WERI-Rb-1 (cell line): ENCODE measurements around the gene EDDM13.

Experiments
- DNase-seq: peaks from one replicate; pipeline ENCODE4 v3.0.0-alpha.2; 2020
- H3K27ac ChIP-seq: fragments of 250-450 bp; sonication (Bioruptor Pico); 2 replicates; pipeline ENCODE4 v1.5.1; 2020; ENCODE audit warnings: mild to moderate bottlenecking, moderate library complexity
- H3K27me3 ChIP-seq: fragments of 250-450 bp; sonication (Bioruptor Pico); 2 replicates; pipeline ENCODE4 v1.5.1; 2021; ENCODE audit warnings: mild to moderate bottlenecking, low read depth, moderate library complexity; ENCODE audit not compliant: insufficient read depth, severe bottlenecking
- H3K36me3 ChIP-seq: fragments of 250-450 bp; sonication (Bioruptor Pico); 2 replicates; pipeline ENCODE4 v1.5.1; 2020; ENCODE audit warnings: mild to moderate bottlenecking, moderate library complexity
- H3K4me3 ChIP-seq: 2 replicates; pipeline ENCODE4 v1.5.1; 2011; ENCODE audit warnings: low read depth, mild to moderate bottlenecking, control low read depth, low read length
- H3K9me3 ChIP-seq: fragments of 250-450 bp; sonication (Bioruptor Pico); 2 replicates; pipeline ENCODE4 v1.5.1; 2021; ENCODE audit warnings: mild to moderate bottlenecking, moderate library complexity; ENCODE audit not compliant: severe bottlenecking
- CTCF ChIP-seq: IDR thresholded peaks from 2 replicates; pipeline ENCODE4 v1.5.1; 2011; ENCODE audit warnings: low read depth, mild to moderate bottlenecking, control low read depth, inconsistent platforms, low read length

The EDDM13 gene

DNA sequence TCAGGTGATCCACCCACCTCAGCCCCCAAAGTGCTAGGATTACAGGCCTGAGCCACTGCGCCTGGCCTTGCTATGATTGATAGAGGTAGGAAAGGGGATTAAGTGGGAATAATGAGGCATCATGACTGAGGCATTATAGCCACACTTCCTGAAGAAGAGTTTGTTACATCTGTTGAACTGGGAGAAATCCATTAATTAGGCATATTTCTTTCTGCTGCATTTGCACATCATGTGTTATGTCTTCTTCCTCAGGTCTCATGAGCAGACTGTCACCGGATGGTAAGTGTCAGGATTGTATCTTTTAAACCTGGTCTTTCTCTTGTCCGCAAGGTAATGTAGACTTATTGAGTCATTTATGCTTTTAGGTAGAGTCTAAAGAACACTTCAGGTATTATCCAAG, 12.2 kb downstream of the EDDM13 start:
- Histone ChIP-seq H3K4me3 (no peak overlapping the region), H3K27me3 (no peaks in the 10 kb centered on the region), H3K27ac (no peak overlapping the region), H3K36me3 (no peaks in the 10 kb centered on the region), H3K9me3 (no peaks in the 10 kb centered on the region)
- TF ChIP-seq CTCF: no peak
- peak; percentile 24 for DNase-seq

GRCh38 chr19:56290104-56290503, 17.6 kb downstream of the EDDM13 start:
- Histone ChIP-seq H3K27ac (no peak overlapping the region), H3K36me3 (no peaks in the 10 kb centered on the region), H3K4me3 (no peak overlapping the region), H3K9me3 (no peaks in the 10 kb centered on the region), H3K27me3 (no peaks in the 10 kb centered on the region)
- no peak for DNase-seq
- TF ChIP-seq CTCF: no peak

- DNase-seq: no peak
- no peak overlapping the region for H3K4me3 ChIP-seq
- H3K27ac ChIP-seq: no peak overlapping the region
- no peaks in the 10 kb centered on the region for H3K27me3 ChIP-seq
- H3K36me3 ChIP-seq: no peaks in the 10 kb centered on the region
- no peak for TF ChIP-seq CTCF
- no peaks in the 10 kb centered on the region for H3K9me3 ChIP-seq
Observed at GRCh38 chr19:56291867-56292266, 19.3 kb downstream of the EDDM13 start.

GRCh38 chr19:56294549-56294948, 22.0 kb downstream of the EDDM13 start:
- no peak overlapping the region for H3K4me3 ChIP-seq
- DNase-seq: no peak
- no peaks in the 10 kb centered on the region for H3K36me3 ChIP-seq
- no peak for TF ChIP-seq CTCF
- H3K9me3 ChIP-seq: no peaks in the 10 kb centered on the region
- no peak overlapping the region for H3K27ac ChIP-seq
- no peaks in the 10 kb centered on the region for H3K27me3 ChIP-seq

- Histone ChIP-seq H3K27ac (no peak overlapping the region), H3K9me3 (no peaks in the 10 kb centered on the region), H3K36me3 (no peaks in the 10 kb centered on the region), H3K4me3 (no peak overlapping the region), H3K27me3 (no peaks in the 10 kb centered on the region)
- no peak for DNase-seq
- no peak for TF ChIP-seq CTCF
Observed at GRCh38 chr19:56295531-56296455, 23.2 kb downstream of the EDDM13 start.

DNA sequence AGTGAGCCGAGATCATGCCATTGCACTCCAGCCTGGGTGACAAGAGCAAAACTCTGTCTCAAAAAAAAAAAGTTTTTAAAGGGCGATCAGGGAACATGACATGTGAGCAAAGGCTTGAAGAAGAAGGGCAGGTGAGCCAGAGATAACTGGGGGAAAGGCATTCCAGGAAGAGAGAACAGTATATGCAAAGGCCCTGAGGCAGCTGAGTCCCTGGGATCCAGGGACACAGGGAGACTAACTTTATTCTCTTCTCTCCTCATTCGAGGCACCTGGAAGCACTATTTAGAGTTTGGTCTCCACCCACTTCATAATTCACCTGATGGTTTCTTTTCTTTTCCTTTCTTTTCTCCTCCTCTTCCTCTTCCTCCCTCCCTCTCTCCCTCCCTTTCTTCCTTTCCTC, 24.5 kb downstream of the EDDM13 start:
- Histone ChIP-seq H3K27ac (no peak overlapping the region), H3K9me3 (no peaks in the 10 kb centered on the region), H3K36me3 (no peaks in the 10 kb centered on the region), H3K4me3 (no peak overlapping the region), H3K27me3 (no peaks in the 10 kb centered on the region)
- TF ChIP-seq CTCF: no peak
- no peak for DNase-seq
